Suppressor macrophage treated with lipopolysaccharide for 1 hour (primary cell): ENCODE data around the gene CEP72.
A peak's percentile ranks its signal among the peaks of the same experiment; 100 is the strongest.
"Not testable (repeated sequence)": the region's sequence is repeated elsewhere in the genome, so short reads cannot be mapped to it uniquely, and the experiment has no call there.

Experiments
- DNase-seq, 3 donors: peaks; one replicate each; pipeline ENCODE4 v3.0.0-alpha.2; 2020 to 2022

CEP72 gene

GRCh38 chr5:611731-612486 is at the start of gene CEP72:
TSS of gene CEP72 (plus strand) at chr5:612340. CDS start at chr5:612362, 22 bp downstream.
- peak; percentile 91 to 98 (median 96) for DNase-seq

DNA sequence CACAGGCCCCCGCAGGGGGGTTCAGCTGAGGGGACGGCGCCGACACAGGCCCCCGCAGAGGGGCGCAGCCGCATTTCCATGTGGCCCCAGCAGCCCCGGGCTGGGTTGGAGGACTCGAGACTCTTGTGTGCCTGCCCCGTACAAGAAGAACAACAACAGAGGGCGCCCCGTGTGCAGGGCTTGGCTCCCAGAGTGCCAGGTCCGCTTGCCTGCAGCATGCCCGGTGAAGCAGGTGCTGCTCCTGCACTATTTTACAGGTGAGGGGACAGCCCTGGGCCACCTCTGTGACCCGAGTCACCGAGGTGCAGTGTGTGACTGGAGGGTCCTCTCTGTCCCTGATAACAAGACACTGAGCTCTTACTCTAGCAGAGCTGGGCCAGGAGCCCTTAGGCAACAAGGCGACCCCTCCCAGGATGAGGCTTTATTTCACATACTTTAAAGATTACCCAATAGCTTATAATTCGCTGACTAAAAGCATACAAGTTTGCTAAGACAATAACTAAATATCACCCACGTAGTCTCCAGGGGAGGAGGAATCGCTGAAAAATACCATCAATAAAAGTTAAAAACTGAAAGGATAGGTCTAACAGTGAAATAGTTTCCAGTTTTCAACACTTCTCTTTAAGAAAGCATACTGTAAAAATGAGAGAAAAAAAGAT is 46.2 kb upstream of the CEP72 start:
- DNase-seq: no peak

- no peak for DNase-seq
These were observed 45.4 kb upstream of the CEP72 start for GRCh38 chr5:566636-567309.

- no peak for DNase-seq
These were observed 44.5 kb upstream of the CEP72 start for GRCh38 chr5:567664-568060.

DNA sequence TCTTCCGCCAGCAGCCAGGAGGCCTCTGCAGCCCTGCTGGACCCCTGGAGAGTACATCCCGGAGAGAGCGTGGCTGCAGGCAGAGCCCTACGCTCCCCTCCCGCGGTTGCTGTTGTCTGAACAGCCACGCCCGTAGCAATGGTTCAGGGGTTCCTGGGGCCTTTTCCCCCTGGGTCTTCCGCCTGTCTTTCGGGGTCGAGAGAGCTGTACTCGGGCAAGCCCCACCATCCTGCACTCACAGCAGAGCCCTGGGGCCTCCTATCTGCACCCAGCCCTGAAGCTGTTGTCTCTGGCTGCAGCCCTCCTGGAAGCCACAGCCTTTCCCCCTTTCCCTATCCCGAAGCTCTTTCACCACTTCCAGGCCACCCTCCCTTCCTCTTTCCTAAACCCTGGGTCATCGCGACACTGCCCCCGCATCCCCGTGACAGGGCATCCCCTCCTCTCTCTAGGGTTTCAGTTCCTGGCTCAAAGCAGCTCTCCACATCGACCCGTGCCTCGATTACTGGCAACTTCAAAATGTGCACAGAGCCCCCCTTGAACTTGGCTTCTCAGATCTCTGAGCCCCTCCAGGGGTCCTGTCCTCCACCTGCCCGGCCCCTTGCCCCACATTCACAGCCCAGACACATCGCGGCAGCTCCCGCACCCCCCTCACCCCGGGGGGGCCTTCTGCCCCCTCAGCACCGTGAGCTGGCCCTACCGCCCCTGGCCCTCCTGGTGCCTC is 43.9 kb upstream of the CEP72 start:
- peak; percentile 22 to 46 (median 24) for DNase-seq

DNA sequence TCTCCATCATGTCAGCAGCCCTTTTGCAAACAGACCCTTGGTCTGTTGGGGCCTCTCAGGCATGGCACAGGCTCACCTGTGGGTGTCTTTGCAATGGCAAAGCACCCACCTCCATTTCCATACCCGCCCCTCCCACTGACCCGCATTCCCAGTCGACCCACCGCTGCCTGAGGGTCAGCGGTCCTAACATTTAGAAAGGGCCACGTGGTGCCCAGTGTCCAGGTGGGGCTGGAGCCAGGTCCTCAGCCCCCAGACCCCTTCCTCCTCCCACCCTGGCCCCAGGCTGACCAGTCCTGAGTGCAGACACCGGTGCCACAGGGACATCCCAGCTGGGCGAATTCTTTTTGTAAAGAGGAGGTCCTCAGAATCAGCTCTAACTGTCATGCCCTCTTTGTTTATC is 43.3 kb upstream of the CEP72 start:
- no peak for DNase-seq

- DNase-seq: no peak
These were observed 42.7 kb upstream of the CEP72 start for GRCh38 chr5:569358-569867.

DNA sequence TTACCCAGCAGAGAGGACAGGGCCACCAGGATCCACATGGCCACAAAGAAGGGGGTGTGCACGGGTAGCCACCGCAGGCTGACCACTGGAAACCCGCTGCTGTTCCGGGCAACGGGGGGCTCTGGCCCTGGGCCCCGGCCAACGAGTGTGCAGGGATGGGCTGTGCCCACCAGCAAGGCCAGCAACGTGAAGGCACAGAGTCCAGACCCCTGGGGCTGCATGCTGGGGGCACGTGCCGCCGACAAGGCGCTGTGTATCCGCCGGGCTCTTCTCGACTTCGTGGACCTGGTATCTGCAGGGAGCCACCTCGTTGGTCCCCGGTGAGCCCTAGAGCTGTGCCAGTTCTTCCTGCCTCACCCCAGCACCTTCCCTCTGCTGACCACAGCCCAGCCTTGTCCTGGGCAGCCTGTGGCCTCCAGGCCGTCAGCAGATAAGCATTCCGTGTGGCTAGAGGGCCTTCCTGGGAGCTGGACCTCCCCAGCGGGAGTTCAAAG is 42.2 kb upstream of the CEP72 start:
- no peak for DNase-seq

- DNase-seq: no peak
These were observed 41.7 kb upstream of the CEP72 start for GRCh38 chr5:570446-570845.

DNA sequence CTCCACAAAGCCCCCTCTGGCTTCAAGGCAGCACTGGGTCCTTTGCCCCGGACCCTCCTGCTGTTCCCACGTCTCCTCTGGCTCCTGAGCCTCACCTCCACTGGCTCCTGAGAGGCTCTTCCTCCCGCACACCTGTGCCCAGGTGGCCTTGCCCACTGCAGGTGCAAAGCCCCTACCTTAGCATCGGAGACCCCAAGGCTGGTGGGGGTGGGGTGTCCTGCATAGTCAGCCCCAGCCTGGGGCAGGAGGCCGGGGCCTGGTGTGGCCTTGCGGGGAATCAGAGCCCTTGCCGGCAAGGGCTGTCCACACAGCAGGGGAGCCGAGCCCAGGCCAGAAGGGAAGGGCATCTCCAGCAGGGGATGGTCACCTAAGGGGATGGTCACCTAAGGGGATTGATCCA is 41.3 kb upstream of the CEP72 start:
- DNase-seq: no peak

DNA sequence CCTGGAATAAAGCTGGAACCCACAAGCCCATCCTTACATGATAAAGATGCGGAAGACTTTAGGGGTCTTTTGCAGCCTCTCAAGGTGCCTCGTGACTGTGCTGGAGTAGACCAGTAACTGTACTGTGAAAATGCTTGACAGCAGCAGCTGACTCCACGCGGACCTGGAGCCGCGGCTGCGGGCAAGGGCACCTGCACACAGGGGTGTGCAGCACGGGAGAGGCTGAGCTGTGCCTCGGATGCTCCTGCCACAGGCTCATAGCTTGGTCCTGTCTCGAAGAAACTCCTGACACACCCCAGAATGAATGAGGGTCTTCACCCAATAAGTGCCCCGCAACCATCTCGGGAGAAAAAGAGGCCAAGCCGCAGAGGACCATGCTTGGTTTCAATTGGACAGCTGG is 40.3 kb upstream of the CEP72 start:
- no peak for DNase-seq

- DNase-seq: no peak
These were observed 39.6 kb upstream of the CEP72 start for GRCh38 chr5:572398-573019.

GRCh38 chr5:573206-573605 is 38.9 kb upstream of the CEP72 start:
- DNase-seq: no peak

GRCh38 chr5:573976-574375 is 38.2 kb upstream of the CEP72 start:
- no peak for DNase-seq

DNA sequence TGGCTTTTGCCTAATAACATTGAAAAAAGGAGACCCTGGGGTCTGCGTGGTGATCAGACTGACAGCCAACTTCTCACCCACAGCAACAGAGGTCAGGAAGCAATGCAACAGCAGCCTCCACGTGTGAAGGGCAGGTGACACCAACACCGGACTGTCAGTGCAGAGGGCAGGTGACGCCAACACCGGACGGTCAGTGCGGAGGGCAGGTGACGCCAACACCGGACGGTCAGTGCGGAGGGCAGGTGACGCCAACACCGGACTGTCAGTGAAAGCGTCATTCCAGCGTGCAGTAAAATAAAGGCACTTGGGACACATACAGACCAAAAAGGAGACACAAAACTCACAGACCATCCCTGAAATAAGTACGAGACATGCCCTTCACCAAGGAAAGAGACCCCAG is 37.2 kb upstream of the CEP72 start:
- DNase-seq: no peak

DNA sequence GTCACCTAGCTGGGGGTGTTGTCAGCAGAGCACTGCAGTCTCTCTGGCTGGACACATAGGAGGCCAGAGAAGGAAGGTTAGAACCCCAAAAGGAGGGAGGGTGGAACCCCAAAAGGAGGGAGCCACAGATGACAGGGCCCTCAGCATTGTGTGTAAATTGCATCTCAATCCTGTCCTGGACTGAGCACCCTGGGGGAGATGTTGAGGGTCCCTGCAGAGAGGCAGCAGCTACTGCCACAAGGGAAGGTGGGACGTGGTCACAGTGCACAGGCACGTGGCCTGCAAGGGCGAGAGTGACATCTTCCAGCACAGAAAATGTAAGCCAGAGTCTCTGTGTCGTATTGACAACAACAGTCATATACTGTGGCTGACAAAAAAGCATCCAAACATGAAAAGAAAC is 36.5 kb upstream of the CEP72 start:
- no peak for DNase-seq

DNA sequence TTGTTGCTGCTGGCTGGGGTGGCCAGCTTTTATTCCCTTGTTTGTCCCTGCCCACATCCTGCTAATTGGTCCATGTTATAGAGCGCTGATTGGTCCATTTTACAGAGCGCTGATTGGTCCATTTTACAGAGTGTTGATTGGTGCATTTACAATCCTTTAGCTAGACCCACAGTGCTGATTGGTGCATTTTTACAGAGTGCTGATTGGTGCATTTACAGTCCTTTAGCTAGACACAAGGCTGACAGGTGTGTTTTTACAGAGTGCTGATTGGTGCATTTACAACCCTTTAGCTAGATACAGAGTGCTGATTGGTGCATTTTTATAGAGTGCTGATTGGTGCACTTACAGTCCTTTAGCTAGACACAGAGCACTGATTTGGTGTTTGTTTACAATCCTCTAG is 34.9 kb upstream of the CEP72 start:
- not testable (repeated sequence) for DNase-seq

GRCh38 chr5:577800-578199 is 34.3 kb upstream of the CEP72 start:
- no peak for DNase-seq

GRCh38 chr5:579211-579610 is 32.9 kb upstream of the CEP72 start:
- no peak for DNase-seq

GRCh38 chr5:579746-580366 is 32.3 kb upstream of the CEP72 start:
- DNase-seq: no peak

GRCh38 chr5:580436-580835 is 31.7 kb upstream of the CEP72 start:
- no peak for DNase-seq

- DNase-seq: no peak
These were observed 30.9 kb upstream of the CEP72 start for GRCh38 chr5:581266-581665.
